Muscle layer of duodenum (tissue), 2 donors: ENCODE results near the gene HNRNPUL1.
A peak's percentile ranks its signal among the peaks of the same experiment; 100 is the strongest.

ENCODE experiments used
- H3K27ac ChIP-seq: one replicate; pipeline ENCODE4 v1.7.0; 2013; ENCODE audit warnings: mild to moderate bottlenecking, low read length
- H3K27me3 ChIP-seq: one replicate; pipeline ENCODE4 v1.7.0; 2013; ENCODE audit warnings: low read depth, mild to moderate bottlenecking, control low read depth, low read length
- H3K36me3 ChIP-seq, 2 donors: one replicate each; pipeline ENCODE4 v1.7.0; 2013; ENCODE audit warnings: low read length in 2 of 2, control low read depth in 1 of 2, mild to moderate bottlenecking in 1 of 2; ENCODE audit not compliant: insufficient read depth in 2 of 2, control insufficient read depth in 1 of 2
- H3K4me1 ChIP-seq, 2 donors: one replicate each; pipeline ENCODE4 v1.7.0; 2013; ENCODE audit warnings: low read length in 2 of 2, mild to moderate bottlenecking in 2 of 2, control low read depth in 1 of 2, moderate library complexity in 1 of 2; ENCODE audit not compliant: insufficient read depth in 2 of 2, control insufficient read depth in 1 of 2
- H3K4me3 ChIP-seq, 2 donors: one replicate each; pipeline ENCODE4 v1.7.0; 2013; ENCODE audit warnings: low read length in 2 of 2, low read depth in 1 of 2, mild to moderate bottlenecking in 1 of 2
- H3K9me3 ChIP-seq, 2 donors: one replicate each; pipeline ENCODE4 v1.7.0; 2013; ENCODE audit warnings: low read length in 2 of 2, control low read depth in 1 of 2, mild to moderate bottlenecking in 1 of 2; ENCODE audit not compliant: control insufficient read depth in 1 of 2
- donor health status: healthy.

Gene HNRNPUL1

DNA sequence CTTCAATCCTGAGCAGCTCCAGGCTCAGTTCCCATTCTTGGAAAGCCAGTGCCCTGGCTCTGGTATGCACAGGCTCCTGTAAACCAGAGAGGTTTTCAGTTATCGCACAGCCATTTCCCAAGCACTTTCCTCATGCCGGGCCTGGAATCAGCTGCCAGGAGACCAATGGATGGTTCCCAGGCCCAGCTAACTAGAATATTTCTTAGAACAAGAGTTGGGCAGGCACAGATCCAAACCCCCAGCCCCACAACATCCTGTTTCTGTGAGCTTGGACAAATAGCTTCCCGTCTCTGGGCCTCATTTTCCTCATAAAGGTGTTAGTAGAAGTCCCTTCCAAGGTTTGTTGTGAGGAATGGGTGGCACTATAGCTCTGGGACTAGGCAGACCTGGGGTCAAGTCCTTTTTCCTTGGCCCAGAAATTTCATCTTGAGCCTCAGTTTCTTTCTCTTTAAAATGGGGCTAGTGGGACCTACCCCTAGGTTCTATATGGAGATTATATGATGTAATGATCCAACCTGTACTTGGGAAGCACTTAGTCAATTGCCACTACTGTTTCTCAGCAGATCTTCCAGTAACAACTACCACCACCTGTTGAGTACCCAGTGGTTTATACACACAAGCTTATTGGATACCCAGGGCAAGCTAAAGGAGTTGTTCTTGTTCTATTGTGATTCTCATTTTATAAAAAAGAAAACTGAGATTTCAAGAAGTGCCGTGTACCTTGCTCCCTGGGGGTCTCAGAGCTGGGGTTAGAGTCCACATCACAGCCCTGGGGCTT, 40.7 kb downstream of the HNRNPUL1 start:
- Histone ChIP-seq H3K36me3 (peaks cover 61 to 64% of the 10 kb centered on the region in 2 donors), H3K9me3 (no peaks in the 10 kb centered on the region), H3K27ac (no peak overlapping the region)

DNA sequence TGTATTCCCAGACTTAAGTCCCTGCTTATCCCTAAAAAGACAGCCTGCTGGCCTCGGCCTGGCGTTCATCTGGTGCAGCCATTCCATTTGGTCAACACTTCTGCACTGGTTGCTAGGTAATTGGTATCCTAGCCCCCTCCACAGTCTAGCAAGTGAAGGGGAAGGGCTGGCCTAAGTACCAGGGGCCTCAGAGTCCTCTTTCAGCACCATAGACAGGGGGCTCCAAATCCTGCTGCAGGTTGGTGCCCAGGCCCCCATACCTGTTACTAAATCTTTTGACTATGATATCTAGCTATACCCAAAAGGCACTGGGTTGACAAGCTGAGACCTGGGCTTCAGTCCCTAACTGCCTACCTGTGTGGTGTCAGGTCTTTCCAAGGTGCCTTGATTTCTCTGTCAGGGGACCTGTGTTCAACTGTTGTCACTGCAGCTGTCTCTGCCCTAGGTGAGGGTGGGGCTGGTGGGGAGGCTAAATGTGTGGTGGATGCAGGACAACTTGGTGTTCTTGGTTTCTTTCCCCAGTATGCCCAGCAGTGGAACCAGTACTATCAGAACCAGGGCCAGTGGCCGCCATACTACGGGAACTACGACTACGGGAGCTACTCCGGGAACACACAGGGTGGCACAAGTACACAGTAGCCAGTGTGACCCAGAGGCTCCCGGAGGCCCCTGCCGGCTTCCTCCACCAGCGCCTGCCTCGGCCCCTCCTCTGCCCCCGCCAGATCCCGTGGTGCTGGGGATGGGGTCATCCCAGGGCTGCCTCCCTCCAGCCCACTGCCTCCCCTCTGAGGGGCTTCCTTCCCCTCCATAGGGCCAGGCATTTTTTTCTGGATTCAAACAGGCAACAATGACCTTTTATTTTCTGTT, 42.0 kb downstream of the HNRNPUL1 start:
- Histone ChIP-seq H3K4me1 (peaks cover 19 to 50% of the 10 kb centered on the region in 2 donors), H3K27ac (peak overlapping the region; percentile 98), H3K9me3 (no peaks in the 10 kb centered on the region), H3K27me3 (no peaks in the 10 kb centered on the region), H3K36me3 (peaks cover 51 to 64% of the 10 kb centered on the region in 2 donors), H3K4me3 (no peak overlapping the region)

More for the DNA sequence above, 40.7 kb downstream of the HNRNPUL1 start:
- no peaks in the 10 kb centered on the region for H3K27me3 ChIP-seq
- peaks cover 23 to 56% of the 10 kb centered on the region in 2 donors for H3K4me1 ChIP-seq
- no peak overlapping the region for H3K4me3 ChIP-seq

DNA sequence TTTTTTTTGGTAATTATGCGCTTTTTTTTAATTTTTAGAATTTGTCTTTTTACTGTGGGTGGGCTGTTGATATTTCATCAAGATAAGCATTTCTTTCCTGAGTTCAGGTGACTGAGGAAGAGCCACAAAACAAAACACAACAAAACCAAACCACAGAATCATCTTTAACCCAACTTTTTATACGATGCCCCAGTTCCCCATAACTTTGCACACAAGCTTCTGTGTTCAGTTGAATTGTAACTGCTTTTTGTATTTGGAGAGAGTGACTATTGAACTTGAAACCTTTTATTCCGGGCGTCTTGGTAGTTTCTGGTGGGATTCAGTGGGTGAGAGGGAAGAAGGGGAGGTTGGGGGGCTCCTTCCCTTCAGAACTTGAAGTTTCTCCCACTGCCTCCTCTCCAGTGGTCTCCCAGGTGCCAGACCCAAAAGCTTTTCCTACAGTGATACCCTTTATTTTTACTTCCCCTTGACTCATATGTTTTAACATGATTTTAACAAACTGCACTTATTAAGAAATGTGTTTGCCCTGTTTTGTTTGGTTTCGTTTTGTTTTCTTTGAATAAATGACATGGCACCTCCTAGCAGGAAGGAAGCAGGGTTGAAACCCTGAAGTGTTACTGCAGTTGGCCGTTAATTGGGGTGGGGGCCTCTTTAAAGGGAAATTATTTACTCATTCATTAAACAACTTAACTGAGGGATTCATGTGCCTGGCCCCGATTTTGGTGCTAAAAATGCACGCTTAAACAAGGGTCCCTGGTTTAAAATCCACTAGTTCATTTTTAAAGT, 43.1 kb downstream of the HNRNPUL1 start:
- no peaks in the 10 kb centered on the region for H3K9me3 ChIP-seq
- H3K4me1 ChIP-seq, result peaks cover 19 to 61% of the 10 kb centered on the region in 2 donors
- no peaks in the 10 kb centered on the region for H3K27me3 ChIP-seq

DNA sequence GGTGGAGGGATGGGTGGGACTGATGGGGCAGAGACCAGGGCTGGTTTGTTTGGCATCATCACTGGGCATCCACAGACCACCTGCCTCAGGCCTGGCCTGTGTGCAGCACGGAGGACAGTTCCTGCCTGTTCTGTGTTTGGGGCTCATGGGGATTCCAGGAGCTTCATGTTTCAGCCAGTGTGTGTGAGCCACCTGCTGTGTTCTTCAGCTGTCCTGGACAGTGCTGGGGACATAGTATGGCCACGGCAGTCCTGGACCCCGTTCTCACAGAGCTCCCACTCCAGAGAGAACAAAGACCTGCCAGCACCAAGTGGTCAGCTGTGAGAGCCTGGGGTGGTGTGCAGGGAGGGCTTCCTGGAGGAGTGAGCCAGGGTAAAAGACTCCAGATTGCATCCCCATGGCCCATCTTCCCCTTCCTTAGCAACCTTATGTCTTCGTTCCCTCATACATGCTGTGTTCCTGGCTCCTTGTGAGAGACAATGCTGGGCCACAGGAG, 43.8 kb downstream of the HNRNPUL1 start:
- peaks cover 41 to 56% of the 10 kb centered on the region in 2 donors for H3K36me3 ChIP-seq
- H3K27ac ChIP-seq, result peak overlapping the region; percentile 98
- H3K4me3 ChIP-seq, result peak overlapping the region in 1 of 2 donors; percentile 87
- H3K27me3 ChIP-seq, result no peaks in the 10 kb centered on the region
- H3K9me3 ChIP-seq, result no peaks in the 10 kb centered on the region
- peaks cover 19 to 63% of the 10 kb centered on the region in 2 donors for H3K4me1 ChIP-seq

More for the DNA sequence above, 43.1 kb downstream of the HNRNPUL1 start:
- peaks cover 43 to 57% of the 10 kb centered on the region in 2 donors for H3K36me3 ChIP-seq
- peak overlapping the region; percentile 98 for H3K27ac ChIP-seq
- H3K4me3 ChIP-seq, result no peak overlapping the region

DNA sequence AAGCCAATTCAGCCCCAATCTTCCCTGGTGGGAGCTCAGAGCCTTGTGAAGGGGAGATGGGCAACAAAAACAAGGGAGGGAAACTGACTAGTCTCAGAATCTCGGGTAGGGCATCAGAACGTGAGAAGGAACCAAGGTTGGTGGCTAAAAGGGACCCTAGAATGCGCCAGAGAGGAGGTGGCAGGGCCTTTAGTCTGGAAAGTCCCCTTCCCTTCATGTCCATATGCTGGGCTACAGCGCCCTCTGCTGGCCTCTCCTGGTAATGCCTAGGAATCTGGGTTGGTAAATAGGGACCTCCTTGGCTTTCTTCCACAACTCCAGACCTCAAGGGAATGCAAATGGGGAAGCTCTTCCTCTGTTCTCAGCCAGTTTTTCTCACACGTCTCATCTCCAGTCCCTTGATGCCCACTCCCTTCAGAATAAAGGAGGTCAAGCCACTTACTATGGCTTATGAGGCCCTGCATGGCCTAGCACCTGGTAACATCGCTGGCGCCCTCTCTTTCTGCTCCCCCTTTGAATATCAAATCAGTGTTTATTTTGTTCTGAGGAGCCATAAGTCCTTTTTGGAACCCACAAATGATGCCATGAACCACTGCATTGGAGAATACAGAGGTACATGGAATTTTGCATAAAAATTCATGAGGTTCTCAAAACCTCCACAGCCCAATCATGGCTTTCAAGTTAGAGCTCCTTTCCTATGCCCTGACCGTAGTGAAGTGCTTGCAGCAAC, 44.4 kb downstream of the HNRNPUL1 start:
- Histone ChIP-seq H3K27ac (peak overlapping the region; percentile 98), H3K36me3 (peaks cover 41 to 57% of the 10 kb centered on the region in 2 donors), H3K4me3 (peak overlapping the region; percentile 87 to 99), H3K27me3 (no peaks in the 10 kb centered on the region), H3K4me1 (peaks cover 19 to 63% of the 10 kb centered on the region in 2 donors), H3K9me3 (no peaks in the 10 kb centered on the region)

GRCh38 chr19:41309180-41310032, 45.2 kb downstream of the HNRNPUL1 start:
- Histone ChIP-seq H3K4me1 (peaks cover 19 to 60% of the 10 kb centered on the region in 2 donors), H3K27me3 (no peaks in the 10 kb centered on the region), H3K9me3 (no peaks in the 10 kb centered on the region), H3K4me3 (peak overlapping the region; percentile 87 to 99), H3K36me3 (peaks cover 36 to 52% of the 10 kb centered on the region in 2 donors), H3K27ac (peak overlapping the region; percentile 98)

DNA sequence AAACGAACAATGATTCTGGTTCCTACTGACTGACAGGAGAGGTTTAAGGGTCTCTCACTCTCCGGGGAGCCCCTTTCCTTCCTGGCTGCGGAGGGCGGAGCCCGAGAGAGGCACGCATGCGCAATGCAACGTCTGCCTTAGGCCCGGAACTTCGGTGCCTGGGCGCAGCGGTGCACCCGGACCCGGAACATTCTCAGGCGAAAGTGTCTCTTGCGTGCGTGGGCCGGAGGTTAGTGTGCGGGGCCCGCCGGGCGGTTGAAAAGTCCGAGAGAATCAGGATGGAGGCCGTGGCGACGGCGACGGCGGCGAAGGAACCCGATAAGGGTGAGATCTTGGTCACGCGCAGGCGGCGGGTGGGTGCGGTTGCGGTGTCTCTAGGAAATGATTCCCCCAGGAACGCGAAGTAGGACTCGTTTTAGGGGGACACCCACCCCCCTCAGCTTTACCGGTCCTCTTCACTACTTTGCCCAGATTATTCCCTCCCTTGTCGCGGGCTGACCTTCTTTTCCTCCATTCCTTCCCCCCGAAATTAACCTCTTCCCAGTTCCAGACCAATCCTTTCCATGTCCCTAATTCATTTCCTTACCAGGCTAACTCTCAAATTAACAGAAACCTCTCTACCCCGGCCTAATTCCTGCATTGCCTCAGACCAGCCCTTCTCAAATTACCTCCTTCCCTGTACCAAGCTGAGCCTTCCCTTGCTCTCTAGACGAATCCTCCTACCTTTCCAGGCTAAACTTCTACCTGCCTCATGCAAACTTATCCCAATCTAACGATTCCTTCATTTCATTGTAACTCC, 46.1 kb downstream of the HNRNPUL1 start, which contains the start of gene CCDC97:
Gene CCDC97, plus strand, starts transcription at position 140 of the 799 bp plus-strand sequence. Its CDS starts 139 bp downstream, at position 279.
- Histone ChIP-seq H3K4me3 (peak within 1 kb of the TSS; percentile 87 to 99), H3K27ac (peak within 1 kb of the TSS; percentile 98), H3K27me3 (no peaks in the 10 kb centered on the region), H3K9me3 (no peaks in the 10 kb centered on the region), H3K4me1 (peaks cover 19 to 52% of the 10 kb centered on the region in 2 donors), H3K36me3 (peaks cover 27 to 44% of the 10 kb centered on the region in 2 donors)

DNA sequence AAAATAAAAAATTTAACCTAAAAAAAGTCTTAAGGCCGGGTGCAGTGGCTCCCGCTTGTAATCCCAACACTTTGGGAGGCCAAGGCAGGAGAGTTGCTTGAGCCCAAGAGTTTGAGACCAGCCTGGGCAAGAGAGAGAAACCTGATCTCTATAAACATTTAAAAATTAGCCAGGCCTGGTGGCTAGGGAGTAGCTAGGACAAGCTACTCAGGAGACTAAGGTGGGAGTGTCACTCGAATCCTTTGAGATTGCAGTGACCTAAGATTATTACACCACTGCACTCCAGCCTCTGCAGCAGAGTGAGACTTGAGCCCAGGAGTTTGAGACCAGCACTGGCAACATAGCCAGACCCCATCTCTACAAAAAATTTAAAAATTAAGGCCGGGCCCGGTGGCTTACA, 46.9 kb downstream of the HNRNPUL1 start:
- H3K4me1 ChIP-seq, result peaks cover 19 to 50% of the 10 kb centered on the region in 2 donors
- H3K36me3 ChIP-seq, result peaks cover 25 to 40% of the 10 kb centered on the region in 2 donors
- peak overlapping the region; percentile 87 to 99 for H3K4me3 ChIP-seq
- H3K27ac ChIP-seq, result peak overlapping the region; percentile 98
- no peaks in the 10 kb centered on the region for H3K27me3 ChIP-seq
- no peaks in the 10 kb centered on the region for H3K9me3 ChIP-seq

GRCh38 chr19:41311613-41312012, 47.4 kb downstream of the HNRNPUL1 start:
- Histone ChIP-seq H3K4me1 (peaks cover 19 to 48% of the 10 kb centered on the region in 2 donors), H3K27ac (no peak overlapping the region), H3K27me3 (no peaks in the 10 kb centered on the region), H3K36me3 (peaks cover 27 to 40% of the 10 kb centered on the region in 2 donors), H3K4me3 (peak overlapping the region in 1 of 2 donors; percentile 87), H3K9me3 (no peaks in the 10 kb centered on the region)
